K562 (cell line): ENCODE measurements around the gene KCNJ14. TPM values are rescaled to one million over a fixed set of nuclear protein-coding genes. Genes with fewer than 3 reads are reported as not detected.
A peak's percentile ranks its signal among the peaks of the same experiment; 100 is the strongest.

Source experiments
- ATF7 ChIP-seq: fragments of 450-650 bp; IDR thresholded peaks from 2 replicates; pipeline ENCODE4 v1.7.1; 2014; ENCODE audit warnings: mild to moderate bottlenecking, moderate library complexity
- DMBX1 ChIP-seq: fragments of 250-450 bp; sonication (Bioruptor Pico); IDR thresholded peaks from 2 replicates; pipeline ENCODE4 v1.8.0; 2022; ENCODE audit warnings: inconsistent platforms, mild to moderate bottlenecking, moderate library complexity, borderline replicate concordance
- GABPB1 ChIP-seq: sonication (generic); formaldehyde crosslinking; IDR thresholded peaks from 2 replicates; pipeline ENCODE4 v1.8.0; 2022; ENCODE audit warnings: mild to moderate bottlenecking, missing genetic modification reagents
- GTF2A2 ChIP-seq: IDR thresholded peaks from 2 replicates; pipeline ENCODE4 v1.6.1; 2016; ENCODE audit warnings: mild to moderate bottlenecking, missing genetic modification characterization, missing compliant biosample characterization
- KDM5B ChIP-seq: fragments of 200-600 bp; sonication (generic); IDR thresholded peaks from 2 replicates; pipeline ENCODE4 v1.6.1; 2012; ENCODE audit warnings: low read depth, mild to moderate bottlenecking, moderate library complexity, low read length, control low read depth, inconsistent platforms; ENCODE audit not compliant: insufficient replicate concordance
- KLF13 ChIP-seq: fragments of 450-650 bp; IDR thresholded peaks from 2 replicates; pipeline ENCODE4 v1.6.1; 2016; ENCODE audit warnings: missing genetic modification characterization, low read depth, mild to moderate bottlenecking, missing compliant biosample characterization, moderate library complexity, borderline replicate concordance
- MEF2A ChIP-seq: IDR thresholded peaks from 2 replicates; pipeline ENCODE4 v1.6.1; 2011; ENCODE audit warnings: low read depth, mild to moderate bottlenecking, low read length, moderate library complexity; ENCODE audit not compliant: control insufficient read depth
- OTX1 ChIP-seq: fragments of 450-650 bp; formaldehyde crosslinking; IDR thresholded peaks from 2 replicates; pipeline ENCODE4 v1.4.0; 2022; ENCODE audit warnings: mild to moderate bottlenecking
- WHSC1 ChIP-seq: IDR thresholded peaks from one replicate; pipeline ENCODE4 v1.6.1; 2012; ENCODE audit warnings: low read length, control low read depth, inconsistent platforms
- ZNF175 ChIP-seq: fragments of 200-800 bp; sonication (Bioruptor generic); IDR thresholded peaks from 2 replicates; pipeline ENCODE4 v1.6.1; 2016; ENCODE audit warnings: low read depth, mild to moderate bottlenecking, missing genetic modification characterization, missing compliant biosample characterization
- polyA plus RNA-seq, 8 experiments: library from polyadenylated mRNA; depleted of rRNA in 4 of 8; stranded (reverse) in 5 of 8; unstranded in 3 of 8; fragments of >200 nt; fragmentation: Nextera tagmentation in 2 of 8; fragmentation: Illumina TruSeq in 1 of 8; extraction: Ambion mirVana in 2 of 8; extraction: Trizol in 1 of 8; gene quantifications; 2 replicates each; pipeline versions ENCODE4 v1.2.1 to v1.2.3, GENCODE V29; 2011 to 2014; ENCODE audit warnings: inconsistent platforms in 1 of 8, missing spikeins in 1 of 8
- total RNA-seq, 7 experiments: library from RNA; depleted of rRNA in 6 of 7; stranded (reverse); fragments of >200 nt in 6 of 7; fragmentation: Illumina TruSeq in 2 of 7; extraction: Trizol in 2 of 7; gene quantifications; 2 replicates each; pipeline versions ENCODE4 v1.2.1 to v1.2.3, GENCODE V29; 2011 to 2021; ENCODE audit warnings: low replicate concordance in 1 of 7
- TF ChIP-seq, protein P1 (sequence below): fragments of 250-450 bp; sonication (Bioruptor Pico); IDR thresholded peaks from 2 replicates; pipeline ENCODE4 v1.4.0; 2020; ENCODE audit warnings: mild to moderate bottlenecking, moderate library complexity, borderline replicate concordance
- TF ChIP-seq, protein P2 (sequence below), 3 experiments: fragments of 200-800 bp in 1 of 3; sonication (Bioruptor generic) in 1 of 3; sonication (generic) in 1 of 3; formaldehyde crosslinking in 1 of 3; IDR thresholded peaks; 2 replicates each; pipeline versions ENCODE4 v1.6.1 to v1.8.0; 2016 to 2022; ENCODE audit warnings: mild to moderate bottlenecking in 2 of 3, missing compliant biosample characterization in 2 of 3, missing genetic modification characterization in 2 of 3, missing genetic modification reagents in 1 of 3
- TF ChIP-seq, protein P3 (sequence below): fragments of 250-450 bp; sonication (Bioruptor Pico); IDR thresholded peaks from 2 replicates; pipeline ENCODE4 v1.9.0; 2021; ENCODE audit warnings: mild to moderate bottlenecking

Gene KCNJ14
- total and polyA plus RNA-seq, 9 of the 15 experiments (the other 6 are each of a cell fraction or from before 2014, with no cell fraction given), result 0.15 to 1.6 (median 0.49) TPM

- TF ChIP-seq MEF2A, result no peak
- TF ChIP-seq ATF7, result peak; percentile 76; the same call in 1 of the 2 replicates
- TF ChIP-seq, protein P1, sequence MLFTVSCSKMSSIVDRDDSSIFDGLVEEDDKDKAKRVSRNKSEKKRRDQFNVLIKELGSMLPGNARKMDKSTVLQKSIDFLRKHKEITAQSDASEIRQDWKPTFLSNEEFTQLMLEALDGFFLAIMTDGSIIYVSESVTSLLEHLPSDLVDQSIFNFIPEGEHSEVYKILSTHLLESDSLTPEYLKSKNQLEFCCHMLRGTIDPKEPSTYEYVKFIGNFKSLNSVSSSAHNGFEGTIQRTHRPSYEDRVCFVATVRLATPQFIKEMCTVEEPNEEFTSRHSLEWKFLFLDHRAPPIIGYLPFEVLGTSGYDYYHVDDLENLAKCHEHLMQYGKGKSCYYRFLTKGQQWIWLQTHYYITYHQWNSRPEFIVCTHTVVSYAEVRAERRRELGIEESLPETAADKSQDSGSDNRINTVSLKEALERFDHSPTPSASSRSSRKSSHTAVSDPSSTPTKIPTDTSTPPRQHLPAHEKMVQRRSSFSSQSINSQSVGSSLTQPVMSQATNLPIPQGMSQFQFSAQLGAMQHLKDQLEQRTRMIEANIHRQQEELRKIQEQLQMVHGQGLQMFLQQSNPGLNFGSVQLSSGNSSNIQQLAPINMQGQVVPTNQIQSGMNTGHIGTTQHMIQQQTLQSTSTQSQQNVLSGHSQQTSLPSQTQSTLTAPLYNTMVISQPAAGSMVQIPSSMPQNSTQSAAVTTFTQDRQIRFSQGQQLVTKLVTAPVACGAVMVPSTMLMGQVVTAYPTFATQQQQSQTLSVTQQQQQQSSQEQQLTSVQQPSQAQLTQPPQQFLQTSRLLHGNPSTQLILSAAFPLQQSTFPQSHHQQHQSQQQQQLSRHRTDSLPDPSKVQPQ (CRISPR knock-in tag), result no peak
- TF ChIP-seq WHSC1, result no peak
- TF ChIP-seq OTX1 (CRISPR knock-in tag), result peak; percentile 81; the same call in 1 of the 2 replicates
- TF ChIP-seq, protein P2, sequence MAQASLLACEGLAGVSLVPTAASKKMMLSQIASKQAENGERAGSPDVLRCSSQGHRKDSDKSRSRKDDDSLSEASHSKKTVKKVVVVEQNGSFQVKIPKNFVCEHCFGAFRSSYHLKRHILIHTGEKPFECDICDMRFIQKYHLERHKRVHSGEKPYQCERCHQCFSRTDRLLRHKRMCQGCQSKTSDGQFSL (CRISPR knock-in tag; IDR thresholded peaks at IDR 0.05), result no peak
- TF ChIP-seq, protein P2 (tag; IDR thresholded peaks at IDR 0.05), result no peak
- TF ChIP-seq DMBX1, result peak; percentile 37; the same call in 1 of the 2 replicates
- no peak for TF ChIP-seq ZNF175 (CRISPR knock-in tag)
- TF ChIP-seq KDM5B, result peak; percentile 95
- peak; percentile 59 for TF ChIP-seq GTF2A2 (tag)
- peak; percentile 91 for TF ChIP-seq GABPB1
- TF ChIP-seq, protein P3, sequence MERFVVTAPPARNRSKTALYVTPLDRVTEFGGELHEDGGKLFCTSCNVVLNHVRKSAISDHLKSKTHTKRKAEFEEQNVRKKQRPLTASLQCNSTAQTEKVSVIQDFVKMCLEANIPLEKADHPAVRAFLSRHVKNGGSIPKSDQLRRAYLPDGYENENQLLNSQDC, result peak; percentile 52; the same call in 1 of the 2 replicates
- peak; percentile 67; the same call in 1 of the 2 replicates for TF ChIP-seq KLF13 (tag)
These were observed 14.0 kb downstream of the KCNJ14 start, which contains the start of gene CYTH2 (continued) for GRCh38 chr19:48469289-48469881.
